GM19468 (cell line): Measurements from ENCODE around the gene KCTD5.

Source experiments
- ATAC-seq: cut with Tn5 transposase; IDR thresholded peaks from one replicate; pipeline ENCODE4 v1.9.1; 2021; ENCODE audit warnings: mild to moderate bottlenecking, moderate library complexity, moderate number of reproducible peaks; ENCODE audit not compliant: unreplicated experiment; ENCODE audit errors: extremely low read depth

Gene KCTD5

DNA sequence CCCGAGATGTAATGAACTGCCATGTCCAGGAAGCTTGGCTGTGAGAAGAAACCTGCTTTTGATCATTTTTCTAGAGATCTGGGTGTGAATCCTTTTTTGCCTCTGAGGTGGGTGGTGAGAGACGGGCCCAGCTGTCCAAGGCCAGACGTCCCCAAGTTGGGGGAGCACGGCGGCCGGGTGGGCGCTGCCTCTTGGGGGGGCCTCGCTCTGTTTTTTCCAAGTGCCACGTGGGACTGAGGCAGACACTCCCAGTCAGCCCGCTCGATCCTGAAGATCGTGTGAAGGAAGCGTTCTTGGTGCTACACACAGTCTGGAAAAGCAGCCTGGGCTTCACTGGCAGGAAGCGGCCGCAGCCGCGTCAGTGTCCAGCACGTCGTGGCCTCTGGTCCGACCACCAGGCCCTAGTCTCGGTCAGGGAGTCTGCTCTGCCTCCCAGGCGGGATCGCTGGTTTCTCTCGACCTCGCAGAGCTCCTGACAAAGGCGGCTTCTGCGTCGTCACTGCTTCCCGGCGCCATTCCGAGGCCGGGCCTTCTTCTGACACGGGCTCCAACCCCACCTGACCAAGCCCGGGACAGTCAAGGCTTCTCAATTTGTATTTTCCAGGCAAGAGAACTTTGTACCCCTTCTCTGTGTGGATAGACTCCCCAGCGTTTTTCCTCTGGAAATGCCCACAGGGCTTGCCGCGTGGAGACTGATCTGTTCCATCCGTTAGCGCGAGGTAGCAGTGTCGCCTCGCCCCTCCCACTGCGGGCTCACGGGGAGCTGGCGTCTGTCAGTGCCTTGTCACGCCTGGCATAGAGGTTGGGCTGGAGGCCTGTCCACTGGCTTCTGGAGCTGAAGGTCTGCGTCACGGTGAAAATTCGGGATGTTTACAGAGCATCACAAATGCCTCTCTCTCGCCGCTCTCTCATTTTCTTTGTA lies 25.3 kb downstream of the KCTD5 start:
- no peak for ATAC-seq

DNA sequence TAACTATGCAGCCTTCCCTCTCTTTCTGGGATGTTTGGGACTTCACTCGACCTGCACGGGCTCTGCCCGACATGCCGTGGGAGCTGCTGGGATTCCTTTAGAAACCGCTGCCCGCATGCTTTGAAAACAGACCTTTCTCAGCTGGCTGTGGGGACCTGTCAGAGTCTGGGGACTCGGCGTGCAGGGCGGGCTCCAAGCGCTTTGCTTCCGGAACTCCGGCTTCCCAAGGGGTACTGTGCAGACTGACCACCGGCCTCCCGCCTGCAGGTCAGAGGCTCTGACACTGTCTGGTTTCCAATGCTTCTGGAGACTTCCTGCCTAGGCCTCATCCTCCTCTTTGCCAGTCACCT lies 25.9 kb downstream of the KCTD5 start:
- ATAC-seq, result no peak

DNA sequence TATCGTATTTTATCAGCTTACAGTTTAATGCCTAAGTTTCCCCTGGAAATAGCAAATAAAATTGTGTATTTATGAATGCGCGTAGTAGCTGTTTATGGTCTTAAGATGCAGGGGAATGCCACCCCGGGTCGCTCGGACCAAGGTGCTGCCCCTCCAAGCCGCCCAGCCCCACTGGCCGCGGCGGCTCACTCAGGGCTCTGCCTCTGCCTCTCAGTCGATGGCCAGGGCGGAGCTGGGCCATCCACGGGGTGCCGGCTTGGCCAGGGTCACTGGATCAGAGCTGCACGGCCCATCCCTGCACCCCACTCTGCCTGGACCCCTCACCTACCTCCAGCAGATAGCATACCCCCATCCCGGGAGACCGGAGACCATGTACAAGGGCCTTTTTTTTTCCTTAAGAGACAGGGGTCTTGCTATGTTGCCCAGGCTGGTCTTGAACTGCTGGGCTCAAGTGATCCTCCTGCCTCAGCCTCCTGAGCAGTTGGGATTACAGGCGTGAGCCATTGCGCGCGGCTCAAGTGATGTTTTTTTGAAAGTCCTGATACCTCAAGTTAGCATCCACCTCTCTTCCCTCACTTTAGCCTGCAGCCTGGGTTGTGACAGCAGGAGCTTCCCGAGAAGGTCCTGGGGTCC lies 26.7 kb downstream of the KCTD5 start:
- ATAC-seq, result no peak

DNA sequence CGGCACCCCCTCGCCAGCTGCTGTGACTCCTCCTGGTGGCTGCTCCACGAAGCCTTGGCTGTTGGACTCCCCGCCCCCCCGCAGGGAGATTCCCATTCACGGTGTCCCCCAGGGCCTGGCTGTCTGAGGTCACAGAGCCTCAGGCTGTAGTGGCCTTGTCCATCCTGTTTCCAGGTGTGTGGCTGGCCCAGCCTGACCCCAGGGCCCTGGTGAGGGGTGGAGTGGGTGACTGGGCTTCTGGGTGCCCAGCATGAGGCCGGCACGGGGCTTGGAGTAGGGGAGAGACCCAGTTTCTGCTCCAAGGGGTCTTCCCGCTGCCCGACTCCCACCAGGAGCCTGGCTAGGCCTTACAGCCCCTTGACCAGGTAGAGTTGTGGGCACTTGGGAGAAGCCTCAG lies 27.3 kb downstream of the KCTD5 start:
- ATAC-seq, result no peak

- no peak for ATAC-seq
Observed at GRCh38 chr16:2710021-2710710, 27.8 kb downstream of the KCTD5 start.

DNA sequence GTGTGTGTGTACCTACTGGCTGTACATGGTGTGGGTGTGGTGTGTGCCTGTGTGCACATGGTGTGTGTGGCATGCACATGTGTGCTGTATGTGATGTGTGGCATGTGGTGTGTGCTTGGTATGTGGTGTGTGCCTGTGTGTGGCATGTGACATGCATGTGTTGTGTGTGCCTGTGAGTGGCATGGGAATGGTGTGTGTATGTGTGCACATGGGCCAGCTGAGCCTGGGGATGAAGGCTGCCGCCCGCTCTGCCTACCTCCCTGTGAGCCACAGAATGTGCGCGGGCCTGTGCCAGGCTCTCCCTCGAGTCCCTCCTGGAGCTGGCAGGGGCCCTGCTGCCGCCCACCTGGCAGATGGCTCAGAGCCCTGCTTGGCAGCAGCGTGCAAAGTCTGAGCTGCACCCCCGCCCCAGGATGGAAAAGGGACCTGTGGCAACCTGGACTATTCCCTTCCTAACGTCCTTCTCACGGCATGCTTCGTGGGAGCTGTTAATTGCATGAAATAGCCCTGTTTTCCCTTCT lies 28.4 kb downstream of the KCTD5 start:
- ATAC-seq, result no peak

DNA sequence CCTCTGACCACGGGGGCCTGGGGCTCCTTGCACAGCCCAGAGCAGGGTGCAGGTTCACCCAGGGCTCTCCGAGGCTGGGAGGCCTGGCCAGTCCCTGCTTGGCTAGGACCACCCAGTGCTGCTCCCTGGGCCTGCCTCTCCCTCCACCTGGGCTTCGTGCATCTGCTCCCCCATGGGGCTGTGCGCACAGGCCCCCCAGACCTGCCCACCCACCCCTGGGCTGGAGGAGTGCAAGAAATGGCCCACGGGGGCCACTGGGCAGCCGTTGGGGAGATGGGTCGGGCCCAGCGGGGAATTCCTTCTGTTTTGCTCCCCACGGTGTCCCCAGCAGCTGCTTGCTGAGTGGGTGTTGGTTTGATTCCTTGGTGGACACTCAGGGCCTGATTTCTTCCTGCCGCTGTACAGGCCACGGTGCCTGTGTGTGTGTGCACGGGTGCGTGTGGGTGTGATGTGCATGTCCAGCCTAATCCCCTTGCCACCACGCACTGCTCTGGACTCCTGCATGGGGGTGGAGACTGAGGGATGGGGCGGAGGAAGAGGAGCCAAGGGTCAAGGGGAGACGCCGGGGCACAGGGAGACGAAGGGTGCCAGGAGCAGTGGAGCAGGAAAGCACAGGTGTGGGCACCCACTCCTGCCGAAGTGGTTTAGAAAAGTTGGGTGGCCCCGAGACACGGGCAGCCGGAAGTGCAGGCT lies 29.2 kb downstream of the KCTD5 start:
- ATAC-seq, result no peak

DNA sequence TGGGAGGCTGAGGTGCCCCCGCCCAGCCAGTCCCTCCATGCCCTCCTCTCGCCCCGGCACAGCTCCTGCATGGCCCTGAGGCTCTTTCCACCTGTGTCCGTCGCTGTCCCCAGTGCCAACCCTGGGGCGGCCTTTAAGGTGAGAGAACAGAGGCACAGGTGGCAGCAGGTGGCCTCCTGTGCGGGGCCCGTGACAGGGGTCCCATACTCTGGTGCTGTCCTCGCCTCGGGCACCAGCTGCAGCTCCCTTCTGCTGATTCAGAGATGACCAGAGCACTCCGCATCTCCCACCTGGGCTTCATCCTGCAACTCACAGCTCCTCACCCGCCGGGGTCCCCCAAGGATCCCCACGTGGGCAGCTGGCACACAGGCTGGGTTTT lies 29.7 kb downstream of the KCTD5 start:
- ATAC-seq, result no peak

GRCh38 chr16:2712546-2712945 lies 30.2 kb downstream of the KCTD5 start:
- no peak for ATAC-seq

DNA sequence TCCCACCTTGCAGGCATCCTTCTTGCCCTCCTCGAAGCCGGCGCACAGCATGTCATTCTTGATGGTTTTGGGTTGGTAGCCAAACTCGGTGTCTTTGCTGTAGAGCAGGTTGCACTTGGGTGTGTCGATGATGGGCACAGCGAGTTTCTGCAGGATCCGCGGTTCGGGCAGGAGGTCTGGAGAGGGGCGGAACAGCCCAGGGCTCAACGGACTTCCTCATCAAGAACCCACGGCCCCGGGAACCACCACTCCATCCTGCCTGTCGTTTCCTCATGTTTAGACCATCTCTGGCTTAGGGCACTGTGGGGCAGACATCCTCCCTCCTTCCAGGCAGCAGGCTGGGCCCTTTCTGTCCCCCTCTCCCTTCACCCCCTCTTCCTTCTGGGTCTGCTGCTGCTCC lies 31.2 kb downstream of the KCTD5 start:
- ATAC-seq, result no peak

- no peak for ATAC-seq
Observed at GRCh38 chr16:2713985-2714774, 31.9 kb downstream of the KCTD5 start.

DNA sequence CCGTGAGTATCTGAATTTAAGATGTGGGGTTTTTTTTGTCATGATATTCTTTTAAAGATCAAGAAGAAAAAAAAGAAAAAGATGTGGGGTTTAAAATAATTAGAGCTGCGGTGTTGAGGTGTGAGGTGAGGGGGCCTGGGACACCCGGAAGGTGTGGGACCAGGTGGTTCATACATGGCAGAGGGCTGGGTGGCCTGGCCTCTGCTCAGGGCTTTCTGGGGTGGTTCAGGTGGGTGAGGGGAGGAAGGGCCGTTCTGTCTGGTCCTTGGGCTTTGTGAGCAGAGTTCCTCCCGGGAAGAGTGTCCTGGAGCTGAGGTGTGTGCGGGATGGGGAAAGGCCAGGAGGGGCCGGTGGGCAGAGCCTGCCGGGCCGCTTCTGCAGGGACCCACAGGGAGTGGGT lies 32.7 kb downstream of the KCTD5 start:
- ATAC-seq, result no peak

- no peak for ATAC-seq
Observed at GRCh38 chr16:2715519-2715918, 33.2 kb downstream of the KCTD5 start.

DNA sequence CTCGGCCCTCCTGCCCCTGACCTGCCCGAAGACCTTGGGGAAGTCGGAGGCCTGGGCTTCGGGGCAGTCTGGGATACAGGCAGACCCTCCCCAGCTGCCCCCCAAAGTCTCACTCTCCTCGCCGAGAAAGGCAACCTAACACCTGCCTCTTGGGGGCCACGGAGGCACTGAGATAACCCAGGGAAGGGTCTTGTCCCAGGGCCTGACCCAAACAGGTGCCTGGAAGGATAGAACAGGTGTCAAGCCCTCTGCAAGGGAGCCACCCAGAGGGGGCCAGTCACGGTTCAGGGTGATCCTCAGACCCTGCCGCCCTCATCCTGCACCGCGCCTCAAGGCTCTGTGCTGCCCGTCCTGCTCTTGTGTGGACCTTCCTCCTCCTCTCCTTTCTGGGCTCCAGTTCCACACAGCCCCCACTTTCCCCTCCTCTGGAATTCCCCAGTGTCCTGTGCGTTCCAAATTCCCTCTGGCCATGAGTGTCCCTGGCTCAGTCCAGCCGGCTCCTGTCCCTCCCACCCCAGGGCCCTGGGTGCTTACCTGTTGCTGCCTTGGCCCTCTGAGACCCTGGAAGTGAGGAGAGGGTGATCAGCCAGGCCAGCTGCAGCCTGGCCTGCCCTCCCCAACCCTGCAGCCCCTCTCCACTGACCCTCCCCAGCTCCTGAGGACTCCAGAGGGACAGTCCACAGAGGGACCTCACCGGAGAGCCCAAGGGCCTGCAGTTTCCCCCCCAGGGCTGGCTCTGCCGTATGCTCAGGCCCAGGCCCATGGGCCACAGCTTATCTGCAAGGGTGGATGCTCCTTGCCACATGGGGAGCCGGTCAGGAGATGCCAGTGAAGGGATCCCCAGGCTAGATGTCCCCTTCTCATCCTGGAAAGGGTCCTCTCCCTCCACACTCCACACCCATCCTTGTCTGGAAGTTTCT lies 33.9 kb downstream of the KCTD5 start:
- no peak for ATAC-seq

DNA sequence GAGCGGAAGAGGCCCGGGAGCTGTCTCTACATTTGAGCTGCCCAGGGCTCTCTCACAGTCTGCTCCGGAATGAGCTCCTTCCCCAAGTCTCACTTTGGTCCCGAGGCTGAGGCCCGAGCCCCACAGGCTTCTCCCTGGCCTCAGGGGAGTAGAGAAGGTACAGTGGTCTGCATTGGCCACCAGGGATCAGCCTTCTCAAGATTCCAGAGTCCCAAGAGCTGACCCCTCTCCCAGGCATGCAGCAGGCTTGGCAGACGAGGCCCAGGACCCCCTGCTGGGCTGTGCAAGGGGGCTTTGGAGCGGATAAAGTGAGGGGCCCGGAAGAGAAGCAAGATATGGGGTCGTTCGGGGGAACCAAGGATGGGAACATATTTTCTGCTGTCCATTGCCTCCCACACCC lies 34.6 kb downstream of the KCTD5 start:
- no peak for ATAC-seq

GRCh38 chr16:2717383-2718263 lies 35.3 kb downstream of the KCTD5 start:
- ATAC-seq, result no peak

DNA sequence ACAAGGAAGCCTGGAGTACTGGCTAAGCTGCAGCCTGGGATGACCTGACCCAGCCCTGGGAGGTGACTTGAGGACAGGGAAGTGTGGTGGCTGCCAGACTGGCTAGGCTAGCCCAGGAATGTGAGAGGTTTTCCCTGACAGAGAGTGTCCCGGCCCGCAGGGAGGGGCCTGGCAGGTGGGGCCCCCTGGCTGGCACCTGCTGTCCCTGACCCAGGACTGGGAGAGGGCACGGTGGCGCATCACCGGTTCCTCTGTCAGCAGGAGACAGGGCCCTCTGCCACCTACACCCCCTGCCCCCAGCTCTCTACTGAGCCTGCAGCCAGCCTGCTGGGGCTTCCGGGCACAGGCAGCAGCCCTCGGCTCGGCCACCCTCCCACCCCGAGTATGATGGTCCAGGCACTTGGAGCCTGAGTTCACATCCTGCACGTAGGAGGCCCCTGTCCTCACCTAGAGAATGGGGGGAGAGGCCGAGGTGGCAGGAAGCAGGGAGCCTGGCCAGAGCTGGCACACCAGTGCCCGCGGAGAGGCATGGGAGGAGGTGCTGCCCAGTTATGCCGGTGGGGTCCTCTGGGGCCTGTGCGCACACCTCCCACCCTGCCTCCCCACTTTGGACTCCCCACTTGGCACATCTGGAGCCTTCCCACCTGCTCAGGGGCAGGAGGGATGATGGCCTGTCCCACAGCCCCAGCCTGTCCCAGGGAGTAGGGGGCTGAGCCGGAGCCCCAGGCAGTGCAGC lies 37.2 kb downstream of the KCTD5 start:
- no peak for ATAC-seq
